LNCAP (cell line): Measurements from ENCODE around the gene AP5S1.

ENCODE experiments used
- TF ChIP-seq, protein P1 (sequence below): fragments of 450-650 bp; IDR thresholded peaks from 2 replicates; pipeline ENCODE4 v1.5.1; 2017; ENCODE audit warnings: mild to moderate bottlenecking

AP5S1 gene

DNA sequence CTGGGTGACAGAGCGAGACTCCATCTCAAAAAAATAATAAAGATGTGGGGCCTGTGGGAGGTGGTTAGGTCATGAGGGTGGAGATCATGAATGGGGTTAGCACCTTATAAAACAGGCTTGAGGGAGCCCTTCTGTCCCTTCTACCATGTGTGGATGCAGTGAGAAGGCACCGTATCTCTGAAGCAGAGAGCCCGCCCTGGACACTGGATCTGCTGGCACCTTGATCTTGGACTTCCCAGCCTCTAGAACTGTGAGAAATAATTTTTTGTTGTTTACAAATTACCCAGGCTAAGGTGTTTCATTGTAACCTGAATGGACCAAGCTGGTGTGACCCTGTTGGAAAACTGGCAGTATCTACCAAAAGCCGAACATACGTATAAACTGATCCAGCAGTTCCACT is 53.2 kb downstream of the AP5S1 start:
- TF ChIP-seq, protein P1, sequence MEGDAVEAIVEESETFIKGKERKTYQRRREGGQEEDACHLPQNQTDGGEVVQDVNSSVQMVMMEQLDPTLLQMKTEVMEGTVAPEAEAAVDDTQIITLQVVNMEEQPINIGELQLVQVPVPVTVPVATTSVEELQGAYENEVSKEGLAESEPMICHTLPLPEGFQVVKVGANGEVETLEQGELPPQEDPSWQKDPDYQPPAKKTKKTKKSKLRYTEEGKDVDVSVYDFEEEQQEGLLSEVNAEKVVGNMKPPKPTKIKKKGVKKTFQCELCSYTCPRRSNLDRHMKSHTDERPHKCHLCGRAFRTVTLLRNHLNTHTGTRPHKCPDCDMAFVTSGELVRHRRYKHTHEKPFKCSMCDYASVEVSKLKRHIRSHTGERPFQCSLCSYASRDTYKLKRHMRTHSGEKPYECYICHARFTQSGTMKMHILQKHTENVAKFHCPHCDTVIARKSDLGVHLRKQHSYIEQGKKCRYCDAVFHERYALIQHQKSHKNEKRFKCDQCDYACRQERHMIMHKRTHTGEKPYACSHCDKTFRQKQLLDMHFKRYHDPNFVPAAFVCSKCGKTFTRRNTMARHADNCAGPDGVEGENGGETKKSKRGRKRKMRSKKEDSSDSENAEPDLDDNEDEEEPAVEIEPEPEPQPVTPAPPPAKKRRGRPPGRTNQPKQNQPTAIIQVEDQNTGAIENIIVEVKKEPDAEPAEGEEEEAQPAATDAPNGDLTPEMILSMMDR, result no peak

- TF ChIP-seq, protein P1, result no peak
These were observed 54.0 kb downstream of the AP5S1 start for GRCh38 chr20:3874194-3874844.

- TF ChIP-seq, protein P1, result no peak
These were observed 55.1 kb downstream of the AP5S1 start for GRCh38 chr20:3875378-3875974.

DNA sequence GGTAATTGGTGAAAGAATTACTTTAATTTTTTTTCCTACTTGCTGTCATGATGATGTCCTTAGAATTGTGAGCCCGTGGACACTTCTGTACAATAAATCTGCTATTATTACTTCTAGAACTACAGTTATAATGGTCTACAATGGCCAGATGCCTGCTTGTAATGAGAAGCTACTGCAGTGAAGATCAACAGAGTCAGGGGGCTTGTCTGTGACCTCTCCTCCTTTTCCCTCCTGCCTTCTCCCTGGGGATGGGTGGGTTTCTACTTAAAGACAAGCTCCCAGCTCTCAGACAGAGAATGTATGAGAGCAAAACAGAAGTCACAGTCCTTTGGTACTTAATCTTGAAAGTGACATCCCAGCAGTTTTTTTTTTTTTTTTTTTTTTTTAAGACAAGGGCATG is 55.7 kb downstream of the AP5S1 start:
- TF ChIP-seq, protein P1, result no peak

GRCh38 chr20:3876676-3877075 is 56.3 kb downstream of the AP5S1 start:
- TF ChIP-seq, protein P1, result no peak
